Endothelial cell of umbilical vein (primary cell): ENCODE data around the gene TIMELESS. TPM values are rescaled to one million over a fixed set of nuclear protein-coding genes. Genes with fewer than 3 reads are reported as not detected.
"Not testable (repeated sequence)": the region's sequence is repeated elsewhere in the genome, so short reads cannot be mapped to it uniquely, and the experiment has no call there.

Source experiments
- BruUV-seq: library from RNA; stranded (reverse); fragments of 400-500 nt; replicated peaks from 2 replicates; lab custom pipeline; 2021; lab: Mats Ljungman, UMichigan
- CTCF ChIA-PET: fragments of 300-600, 350-600 bp; sonication (Branson Sonifier 250); formaldehyde crosslinking; loops from one replicate; lab custom pipeline; 2021; ENCODE audit warnings: antibody characterized with exemption, inconsistent platforms; lab: Charles Lee
- POLR2A ChIA-PET: fragments of 300-600, 350-600 bp; sonication (Branson Sonifier 250); formaldehyde crosslinking; loops from one replicate; lab custom pipeline; 2021; ENCODE audit warnings: antibody characterized with exemption, inconsistent platforms; lab: Charles Lee
- DNase-seq: peaks from one replicate; pipeline ENCODE4 v3.0.0-alpha.2; 2011; ENCODE audit warnings: low read depth, low spot score
- FAIRE-seq: peaks from 2 replicates; lab custom pipeline; 2011; peaks lifted over from hg19 to GRCh38; lab: Jason Lieb, UNC
- H2AFZ ChIP-seq: 2 replicates; pipeline ENCODE4 v1.6.0; 2012; ENCODE audit warnings: low read depth, low read length, control low read depth, inconsistent platforms
- H3K27ac ChIP-seq: 2 replicates; pipeline ENCODE4 v1.5.1; 2011; ENCODE audit warnings: low read depth, mild to moderate bottlenecking, control low read depth, low read length, moderate library complexity; ENCODE audit not compliant: insufficient read depth
- H3K27me3 ChIP-seq, 2 experiments: 2 replicates each; pipeline versions ENCODE4 v1.6.0 to v1.6.1; 2011; ENCODE audit warnings: low read length in 2 of 2, mixed read lengths in 1 of 2; ENCODE audit not compliant: control insufficient read depth in 2 of 2, insufficient read depth in 2 of 2
- H3K36me3 ChIP-seq, 2 experiments: 2 replicates in 1 of 2; 3 replicates in 1 of 2; pipeline ENCODE4 v1.5.1; 2011; ENCODE audit warnings: low read length in 2 of 2, mild to moderate bottlenecking in 1 of 2, moderate library complexity in 1 of 2; ENCODE audit not compliant: control insufficient read depth in 2 of 2, insufficient read depth in 2 of 2; ENCODE audit errors: extremely low read depth in 1 of 2
- H3K4me1 ChIP-seq: 3 replicates; pipeline ENCODE4 v1.5.1; 2011; ENCODE audit warnings: mild to moderate bottlenecking, low read length; ENCODE audit not compliant: control insufficient read depth, insufficient read depth; ENCODE audit errors: extremely low read depth
- H3K4me2 ChIP-seq: 2 replicates; pipeline ENCODE4 v1.6.1; 2011; ENCODE audit warnings: low read length, control low read depth, mixed read lengths; ENCODE audit not compliant: insufficient read depth
- H3K4me3 ChIP-seq, 3 experiments: fragments of 200-600 bp in 1 of 3; sonication (generic), shearing (Covaris generic) in 1 of 3; replicated peaks in 1 of 3; 2 replicates each; pipeline ENCODE4 v1.5.1; 2011 to 2016; ENCODE audit warnings: control low read depth in 3 of 3, low read length in 3 of 3, mild to moderate bottlenecking in 2 of 3, inconsistent platforms in 1 of 3, low read depth in 1 of 3, moderate library complexity in 1 of 3; ENCODE audit not compliant: insufficient read depth in 1 of 3
- H3K79me2 ChIP-seq: 2 replicates; pipeline ENCODE4 v1.6.0; 2012; ENCODE audit warnings: low read length, inconsistent platforms; ENCODE audit not compliant: control insufficient read depth, insufficient read depth
- H3K9ac ChIP-seq: replicated peaks from 2 replicates; pipeline ENCODE3; 2011; ENCODE audit warnings: low read length, control low read depth; ENCODE audit not compliant: insufficient read depth; ENCODE audit errors: extremely low read depth
- H3K9me1 ChIP-seq: replicated peaks from 3 replicates; pipeline ENCODE4 v1.6.0; 2011; ENCODE audit warnings: mild to moderate bottlenecking, low read length; ENCODE audit not compliant: control insufficient read depth, insufficient read depth; ENCODE audit errors: extremely low read depth
- H3K9me3 ChIP-seq: replicated peaks from 2 replicates; pipeline ENCODE4 v1.5.1; 2012; ENCODE audit warnings: low read length, inconsistent platforms; ENCODE audit not compliant: control insufficient read depth, insufficient read depth
- H4K20me1 ChIP-seq: replicated peaks from 2 replicates; pipeline ENCODE3; 2011; ENCODE audit warnings: mild to moderate bottlenecking, low read length; ENCODE audit not compliant: control insufficient read depth, insufficient read depth; ENCODE audit errors: extremely low read depth
- dilution Hi-C: fragments of 300-500 bp; cut with MboI; formaldehyde crosslinking; loops from one replicate; pipeline ENCODE4 v1.15.0; 2019; ENCODE audit warnings: low sequenced_read_pairs; ENCODE audit not compliant: extremely low pct_ligation_motif_present
- intact Hi-C: fragments of 100-400 bp; cut with micrococcal nuclease; formaldehyde crosslinking; loops from one replicate; pipeline ENCODE4 v1.10.0; 2022
- polyA plus RNA-seq, 4 experiments: library from polyadenylated mRNA; depleted of rRNA in 3 of 4; stranded (reverse) in 3 of 4; unstranded in 1 of 4; fragments of >200 nt; gene quantifications; 2 replicates each; pipeline versions ENCODE4 v1.2.1 to v1.2.3, GENCODE V29; 2011 to 2012; ENCODE audit warnings: missing spikeins in 1 of 4
- total RNA-seq: library from RNA; stranded (reverse); gene quantifications from 2 replicates; pipeline ENCODE4 v1.2.3, GENCODE V29; 2021

TIMELESS gene
- total and polyA plus RNA-seq, 2 donors (not counting 3 experiments of a cell fraction or from before 2014, with no cell fraction given), result 6.1 to 28.2 TPM

DNA sequence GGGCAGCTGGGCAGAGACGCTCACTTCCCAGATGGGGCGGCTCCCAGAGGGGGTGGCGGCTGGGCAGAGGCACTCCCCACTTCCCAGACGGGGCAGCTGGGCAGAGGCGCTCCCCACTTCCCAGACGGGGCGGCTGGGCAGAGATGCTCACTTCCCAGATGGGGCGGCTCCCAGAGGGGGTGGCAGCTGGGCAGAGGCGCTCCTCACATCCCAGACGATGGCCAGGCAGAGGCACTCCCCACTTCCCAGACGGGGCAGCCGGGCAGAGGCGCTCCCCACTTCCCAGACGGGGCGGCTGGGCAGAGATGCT lies 44.8 kb upstream of the TIMELESS start:
- H4K20me1 ChIP-seq, H3K4me1 ChIP-seq, H3K9me1 ChIP-seq, dilution Hi-C loops, FAIRE-seq, POLR2A ChIA-PET, H3K79me2 ChIP-seq, H2AFZ ChIP-seq, DNase-seq, BruUV-seq, H3K36me3 ChIP-seq, CTCF ChIA-PET, intact Hi-C loops, H3K4me3 ChIP-seq, H3K4me2 ChIP-seq, H3K27ac ChIP-seq, H3K9ac ChIP-seq, H3K9me3 ChIP-seq: not testable (repeated sequence)
- H3K27me3 ChIP-seq, result peaks cover 19 to 30% of the 10 kb centered on the region in 2 experiments

- POLR2A ChIA-PET, result not testable (repeated sequence)
These were observed 44.3 kb upstream of the TIMELESS start for GRCh38 chr12:56493409-56494105.

More at GRCh38 chr12:56493409-56494105, 44.3 kb upstream of the TIMELESS start:
- CTCF ChIA-PET, H3K36me3 ChIP-seq, H3K4me2 ChIP-seq, H3K9me3 ChIP-seq, FAIRE-seq, H3K27ac ChIP-seq, H3K9ac ChIP-seq, H3K79me2 ChIP-seq, H3K9me1 ChIP-seq, H3K4me3 ChIP-seq, H2AFZ ChIP-seq, DNase-seq, intact Hi-C loops, BruUV-seq, H3K4me1 ChIP-seq, dilution Hi-C loops, H4K20me1 ChIP-seq: not testable (repeated sequence)
- peaks cover 20 to 35% of the 10 kb centered on the region in 2 experiments for H3K27me3 ChIP-seq
